Mesothelial cell of epicardium (in vitro differentiated cells): ENCODE measurements around the gene ERBB2. TPM values are rescaled to one million over a fixed set of nuclear protein-coding genes. Genes with fewer than 3 reads are reported as not detected.
A peak's percentile ranks its signal among the peaks of the same experiment; 100 is the strongest.
"Not testable (repeated sequence)": the region's sequence is repeated elsewhere in the genome, so short reads cannot be mapped to it uniquely, and the experiment has no call there.

ENCODE experiments used
- DNase-seq, 2 experiments: peaks; one replicate each; pipeline ENCODE4 v3.0.0; 2021; ENCODE audit warnings: low spot score in 2 of 2; ENCODE audit not compliant: unreplicated experiment in 2 of 2
- H3K27ac Mint-ChIP-seq: 2 replicates; pipeline ENCODE4 v1.8.0; 2021; ENCODE audit warnings: mixed read lengths
- H3K27me3 Mint-ChIP-seq: 2 replicates; pipeline ENCODE4 v1.8.0; 2021; ENCODE audit warnings: low read depth, mixed read lengths
- H3K36me3 Mint-ChIP-seq: 2 replicates; pipeline ENCODE4 v1.8.0; 2021; ENCODE audit warnings: mixed read lengths
- H3K4me1 Mint-ChIP-seq: 2 replicates; pipeline ENCODE4 v1.8.0; 2021; ENCODE audit warnings: mixed read lengths
- H3K4me3 Mint-ChIP-seq: 2 replicates; pipeline ENCODE4 v1.8.0; 2021; ENCODE audit warnings: mild to moderate bottlenecking, moderate library complexity, mixed read lengths
- H3K9me3 Mint-ChIP-seq: 2 replicates; pipeline ENCODE4 v1.8.0; 2021; ENCODE audit warnings: mixed read lengths
- CTCF ChIP-seq: fragments of 200-600 bp; sonication (generic); IDR thresholded peaks from one replicate; pipeline ENCODE4 v1.5.0; 2021; ENCODE audit warnings: antibody characterized with exemption; ENCODE audit not compliant: unreplicated experiment
- total RNA-seq: library from RNA; stranded (reverse); gene quantifications from 3 replicates; pipeline ENCODE4 v1.2.1, GENCODE V29; 2021

The ERBB2 gene
- total RNA-seq, 1 donor from 2014 or later = 141 TPM

GRCh38 chr17:39688475-39688835 is 11.4 kb upstream of the ERBB2 start:
- Mint-ChIP-seq H3K27me3 (no peaks in the 10 kb centered on the region), H3K4me3 (peak overlapping the region; percentile 97), H3K27ac (peak overlapping the region; percentile 98), H3K4me1 (peaks cover 18% of the 10 kb centered on the region), H3K36me3 (peaks cover 5% of the 10 kb centered on the region), H3K9me3 (no peaks in the 10 kb centered on the region)
- DNase-seq = no peak
- TF ChIP-seq CTCF = no peak

- peak overlapping the region; percentile 97 for H3K4me3 Mint-ChIP-seq
- TF ChIP-seq CTCF = no peak
- no peaks in the 10 kb centered on the region for H3K9me3 Mint-ChIP-seq
- peaks cover 18% of the 10 kb centered on the region for H3K4me1 Mint-ChIP-seq
- no peak for DNase-seq
- peak overlapping the region; percentile 98 for H3K27ac Mint-ChIP-seq
- H3K27me3 Mint-ChIP-seq = no peaks in the 10 kb centered on the region
- H3K36me3 Mint-ChIP-seq = peaks cover 4% of the 10 kb centered on the region
Observed at GRCh38 chr17:39688945-39689344, 10.9 kb upstream of the ERBB2 start.

- Mint-ChIP-seq H3K4me3 (no peak overlapping the region), H3K27ac (no peak overlapping the region), H3K36me3 (peaks cover 3% of the 10 kb centered on the region), H3K4me1 (peaks cover 8% of the 10 kb centered on the region), H3K27me3 (no peaks in the 10 kb centered on the region), H3K9me3 (no peaks in the 10 kb centered on the region)
- no peak for DNase-seq
- no peak for TF ChIP-seq CTCF
Observed at GRCh38 chr17:39694593-39694992, 5.3 kb upstream of the ERBB2 start.

DNA sequence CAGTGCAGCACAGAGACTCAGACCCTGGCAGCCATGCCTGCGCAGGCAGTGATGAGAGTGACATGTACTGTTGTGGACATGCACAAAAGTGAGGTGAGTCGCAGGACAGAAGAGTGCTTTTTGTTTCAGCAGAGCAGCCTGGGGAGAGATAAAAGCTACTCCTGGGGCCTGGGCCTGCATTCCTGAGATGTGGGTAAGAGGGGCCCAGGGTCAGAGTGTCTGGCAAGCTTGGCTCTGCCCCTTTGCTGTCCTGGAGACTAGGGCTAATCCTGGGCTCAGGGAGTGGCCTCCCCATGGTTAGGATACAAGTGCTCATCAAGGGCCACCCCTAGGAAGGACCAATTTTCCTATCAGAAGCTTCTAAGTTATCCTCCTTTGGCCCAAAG is 4.8 kb upstream of the ERBB2 start:
- no peak for TF ChIP-seq CTCF
- no peak overlapping the region for H3K27ac Mint-ChIP-seq
- no peak overlapping the region for H3K4me3 Mint-ChIP-seq
- peaks cover 3% of the 10 kb centered on the region for H3K36me3 Mint-ChIP-seq
- H3K4me1 Mint-ChIP-seq = peaks cover 10% of the 10 kb centered on the region
- no peak for DNase-seq
- H3K27me3 Mint-ChIP-seq = no peaks in the 10 kb centered on the region
- no peaks in the 10 kb centered on the region for H3K9me3 Mint-ChIP-seq

- no peak overlapping the region for H3K27ac Mint-ChIP-seq
- no peak for DNase-seq
- H3K36me3 Mint-ChIP-seq = peaks cover 3% of the 10 kb centered on the region
- no peaks in the 10 kb centered on the region for H3K9me3 Mint-ChIP-seq
- no peaks in the 10 kb centered on the region for H3K27me3 Mint-ChIP-seq
- no peak overlapping the region for H3K4me3 Mint-ChIP-seq
- peaks cover 22% of the 10 kb centered on the region for H3K4me1 Mint-ChIP-seq
- TF ChIP-seq CTCF = no peak
Observed at GRCh38 chr17:39696731-39697130, 3.1 kb upstream of the ERBB2 start.

DNA sequence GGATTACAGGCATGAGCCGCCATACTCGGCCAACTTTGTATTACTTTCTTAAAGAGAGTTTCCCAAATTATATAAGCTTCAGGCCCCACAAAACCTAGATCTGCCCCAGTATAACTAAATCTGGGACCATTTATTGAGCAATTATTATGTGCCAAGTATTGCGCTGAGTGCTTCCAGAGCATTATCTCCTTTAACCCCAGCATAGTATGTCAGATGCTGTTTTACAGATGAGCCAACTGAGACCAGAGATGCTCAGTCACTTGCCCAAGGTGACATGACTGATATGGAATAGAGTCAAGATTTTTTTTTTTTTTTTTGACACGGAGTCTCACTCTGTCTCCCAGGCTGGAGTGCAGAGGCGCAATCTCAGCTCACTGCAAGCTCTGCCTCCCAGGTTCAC is 1.9 kb upstream of the ERBB2 start:
- no peak overlapping the region for H3K27ac Mint-ChIP-seq
- peaks cover 31% of the 10 kb centered on the region for H3K4me1 Mint-ChIP-seq
- no peak overlapping the region for H3K4me3 Mint-ChIP-seq
- H3K27me3 Mint-ChIP-seq = no peaks in the 10 kb centered on the region
- peaks cover 3% of the 10 kb centered on the region for H3K36me3 Mint-ChIP-seq
- no peak for TF ChIP-seq CTCF
- H3K9me3 Mint-ChIP-seq = no peaks in the 10 kb centered on the region
- DNase-seq = no peak

GRCh38 chr17:39699157-39699817 is 577 bp upstream of the ERBB2 start:
- H3K9me3 Mint-ChIP-seq, H3K36me3 Mint-ChIP-seq, H3K27me3 Mint-ChIP-seq, DNase-seq: not testable (repeated sequence)
- peaks cover 34% of the 10 kb centered on the region for H3K4me1 Mint-ChIP-seq
- H3K27ac Mint-ChIP-seq = peak overlapping the region; percentile 98
- peak overlapping the region; percentile 97 for H3K4me3 Mint-ChIP-seq
